Measurements from ENCODE around the gene CARD10.

- no peak for TF ChIP-seq CTCF (IDR thresholded peaks at IDR 0.05; ENCODE audit: low read depth, low read length, missing input control)
- TF ChIP-seq RAD21 (IDR thresholded peaks at IDR 0.05), result no peak
- TF ChIP-seq SP1 (IDR thresholded peaks at IDR 0.05), result no peak
- no peak for TF ChIP-seq TAF1 (conservative IDR thresholded peaks at IDR 0.05)
- TF ChIP-seq, protein P1, sequence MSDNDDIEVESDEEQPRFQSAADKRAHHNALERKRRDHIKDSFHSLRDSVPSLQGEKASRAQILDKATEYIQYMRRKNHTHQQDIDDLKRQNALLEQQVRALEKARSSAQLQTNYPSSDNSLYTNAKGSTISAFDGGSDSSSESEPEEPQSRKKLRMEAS (IDR thresholded peaks at IDR 0.05), result no peak
- TF ChIP-seq GABPA (IDR thresholded peaks at IDR 0.05 in 1 of 2, conservative IDR thresholded peaks at IDR 0.05 in 1 of 2), result no peak
- no peak for TF ChIP-seq JUND (IDR thresholded peaks at IDR 0.05)
- TF ChIP-seq YY1 (IDR thresholded peaks at IDR 0.05), result no peak
- TF ChIP-seq, protein P2, sequence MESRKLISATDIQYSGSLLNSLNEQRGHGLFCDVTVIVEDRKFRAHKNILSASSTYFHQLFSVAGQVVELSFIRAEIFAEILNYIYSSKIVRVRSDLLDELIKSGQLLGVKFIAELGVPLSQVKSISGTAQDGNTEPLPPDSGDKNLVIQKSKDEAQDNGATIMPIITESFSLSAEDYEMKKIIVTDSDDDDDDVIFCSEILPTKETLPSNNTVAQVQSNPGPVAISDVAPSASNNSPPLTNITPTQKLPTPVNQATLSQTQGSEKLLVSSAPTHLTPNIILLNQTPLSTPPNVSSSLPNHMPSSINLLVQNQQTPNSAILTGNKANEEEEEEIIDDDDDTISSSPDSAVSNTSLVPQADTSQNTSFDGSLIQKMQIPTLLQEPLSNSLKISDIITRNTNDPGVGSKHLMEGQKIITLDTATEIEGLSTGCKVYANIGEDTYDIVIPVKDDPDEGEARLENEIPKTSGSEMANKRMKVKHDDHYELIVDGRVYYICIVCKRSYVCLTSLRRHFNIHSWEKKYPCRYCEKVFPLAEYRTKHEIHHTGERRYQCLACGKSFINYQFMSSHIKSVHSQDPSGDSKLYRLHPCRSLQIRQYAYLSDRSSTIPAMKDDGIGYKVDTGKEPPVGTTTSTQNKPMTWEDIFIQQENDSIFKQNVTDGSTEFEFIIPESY (IDR thresholded peaks at IDR 0.05), result no peak
- no peak for TF ChIP-seq EGR1 (IDR thresholded peaks at IDR 0.05; ENCODE audit: low read depth in 2 of 2)
These were observed 73.7 kb downstream of the CARD10 start for GRCh38 chr22:37445501-37445900.

Measured in liver (tissue), 3 donors.